HG03025 (cell line): ENCODE measurements around the gene PIK3CD.
"Not testable (repeated sequence)": the region's sequence is repeated elsewhere in the genome, so short reads cannot be mapped to it uniquely, and the experiment has no call there.

Source experiments
- ATAC-seq: cut with Tn5 transposase; IDR thresholded peaks from one replicate; pipeline ENCODE4 v1.9.1; 2021; ENCODE audit warnings: mild to moderate bottlenecking, moderate library complexity; ENCODE audit not compliant: unreplicated experiment, low FRiP score

Gene PIK3CD

GRCh38 chr1:9730096-9730901 lies 78.8 kb downstream of the PIK3CD start:
- no peak for ATAC-seq

- no peak for ATAC-seq
Measured at GRCh38 chr1:9731051-9731537, 79.6 kb downstream of the PIK3CD start.

- no peak for ATAC-seq
Measured at GRCh38 chr1:9731561-9731960, 80.0 kb downstream of the PIK3CD start.

GRCh38 chr1:9732123-9732971 lies 80.8 kb downstream of the PIK3CD start:
- no peak for ATAC-seq

- ATAC-seq, result no peak
Measured at GRCh38 chr1:9733160-9733789, 81.7 kb downstream of the PIK3CD start.

GRCh38 chr1:9735800-9736199 lies 84.3 kb downstream of the PIK3CD start:
- no peak for ATAC-seq

- no peak for ATAC-seq
Measured at GRCh38 chr1:9736241-9736640, 84.7 kb downstream of the PIK3CD start.

- ATAC-seq, result no peak
Measured at GRCh38 chr1:9737057-9737456, 85.5 kb downstream of the PIK3CD start.

- no peak for ATAC-seq
Measured at GRCh38 chr1:9737671-9738070, 86.1 kb downstream of the PIK3CD start.

GRCh38 chr1:9744106-9744799 lies 92.7 kb downstream of the PIK3CD start:
- no peak for ATAC-seq

- no peak for ATAC-seq
Measured at GRCh38 chr1:9746211-9746610, 94.7 kb downstream of the PIK3CD start.

GRCh38 chr1:9746651-9747050 lies 95.1 kb downstream of the PIK3CD start:
- no peak for ATAC-seq

- ATAC-seq, result not testable (repeated sequence)
Measured at GRCh38 chr1:9748391-9748790, 96.9 kb downstream of the PIK3CD start.

- ATAC-seq, result no peak
Measured at GRCh38 chr1:9749361-9749760, 97.8 kb downstream of the PIK3CD start.

GRCh38 chr1:9751971-9752370 lies 100.4 kb downstream of the PIK3CD start:
- no peak for ATAC-seq

GRCh38 chr1:9753121-9753531 lies 101.6 kb downstream of the PIK3CD start:
- no peak for ATAC-seq

GRCh38 chr1:9755441-9755995 lies 104.0 kb downstream of the PIK3CD start:
- ATAC-seq, result no peak

- ATAC-seq, result no peak
Measured at GRCh38 chr1:9758559-9759121, 107.1 kb downstream of the PIK3CD start.

- no peak for ATAC-seq
Measured at GRCh38 chr1:9759939-9760338, 108.4 kb downstream of the PIK3CD start.

GRCh38 chr1:9760824-9761223 lies 109.3 kb downstream of the PIK3CD start:
- no peak for ATAC-seq
